NCI-H524 (cell line): ENCODE measurements around the gene OR56A5.

Experiments used
- DNase-seq, 2 experiments: peaks; one replicate each; lab custom pipeline; 2025; lab: John Stamatoyannopoulos, UW

Gene OR56A5

GRCh38 chr11:5932671-5933070, 35.6 kb downstream of the OR56A5 start:
- DNase-seq: no peak

- DNase-seq: no peak
These were observed 37.2 kb downstream of the OR56A5 start for GRCh38 chr11:5931061-5931460.

- no peak for DNase-seq
These were observed 37.7 kb downstream of the OR56A5 start for GRCh38 chr11:5930614-5931013.

GRCh38 chr11:5929571-5930368, 38.5 kb downstream of the OR56A5 start:
- DNase-seq: no peak

GRCh38 chr11:5928811-5929210, 39.5 kb downstream of the OR56A5 start:
- DNase-seq: no peak

GRCh38 chr11:5928271-5928670, 40.0 kb downstream of the OR56A5 start:
- DNase-seq: no peak

- no peak for DNase-seq
These were observed 44.5 kb downstream of the OR56A5 start for GRCh38 chr11:5923794-5924193.

GRCh38 chr11:5923427-5923776, 44.9 kb downstream of the OR56A5 start:
- DNase-seq: no peak

GRCh38 chr11:5922749-5923426, 45.4 kb downstream of the OR56A5 start:
- peak in 1 of 2 experiments; percentile 4 for DNase-seq
